Osteocyte (in vitro differentiated cells): Measurements from ENCODE around the gene DDX51. TPM values are rescaled to one million over a fixed set of nuclear protein-coding genes. Genes with fewer than 3 reads are reported as not detected.

Experiments
- DNase-seq: peaks from one replicate; pipeline ENCODE4 v3.0.0; 2021; ENCODE audit warnings: mixed read lengths; ENCODE audit not compliant: unreplicated experiment; ENCODE audit errors: extremely low spot score
- H3K27ac Mint-ChIP-seq: one replicate; pipeline ENCODE4 v1.8.0; 2021; ENCODE audit warnings: mild to moderate bottlenecking, mixed read lengths; ENCODE audit not compliant: unreplicated experiment
- H3K27me3 Mint-ChIP-seq: one replicate; pipeline ENCODE4 v1.8.0; 2021; ENCODE audit warnings: mixed read lengths; ENCODE audit not compliant: unreplicated experiment
- H3K36me3 Mint-ChIP-seq: one replicate; pipeline ENCODE4 v1.8.0; 2021; ENCODE audit warnings: mixed read lengths; ENCODE audit not compliant: unreplicated experiment
- H3K4me1 Mint-ChIP-seq: one replicate; pipeline ENCODE4 v1.8.0; 2021; ENCODE audit warnings: mixed read lengths; ENCODE audit not compliant: unreplicated experiment
- H3K4me3 Mint-ChIP-seq: one replicate; pipeline ENCODE4 v1.8.0; 2021; ENCODE audit warnings: mild to moderate bottlenecking, moderate library complexity, mixed read lengths; ENCODE audit not compliant: unreplicated experiment
- H3K9me3 Mint-ChIP-seq: one replicate; pipeline ENCODE4 v1.8.0; 2021; ENCODE audit warnings: mixed read lengths; ENCODE audit not compliant: unreplicated experiment
- total RNA-seq: library from RNA; stranded (reverse); gene quantifications from 2 replicates; pipeline ENCODE4 v1.2.1, GENCODE V29; 2021
- TF ChIP-seq, protein P1 (sequence below): fragments of 200-600 bp; sonication (generic); IDR thresholded peaks from 2 replicates; pipeline ENCODE4 v1.5.0; 2021; ENCODE audit warnings: antibody characterized with exemption, mild to moderate bottlenecking, moderate library complexity

Gene DDX51
- total RNA-seq, 1 donor from 2014 or later: 17.7 TPM

DNA sequence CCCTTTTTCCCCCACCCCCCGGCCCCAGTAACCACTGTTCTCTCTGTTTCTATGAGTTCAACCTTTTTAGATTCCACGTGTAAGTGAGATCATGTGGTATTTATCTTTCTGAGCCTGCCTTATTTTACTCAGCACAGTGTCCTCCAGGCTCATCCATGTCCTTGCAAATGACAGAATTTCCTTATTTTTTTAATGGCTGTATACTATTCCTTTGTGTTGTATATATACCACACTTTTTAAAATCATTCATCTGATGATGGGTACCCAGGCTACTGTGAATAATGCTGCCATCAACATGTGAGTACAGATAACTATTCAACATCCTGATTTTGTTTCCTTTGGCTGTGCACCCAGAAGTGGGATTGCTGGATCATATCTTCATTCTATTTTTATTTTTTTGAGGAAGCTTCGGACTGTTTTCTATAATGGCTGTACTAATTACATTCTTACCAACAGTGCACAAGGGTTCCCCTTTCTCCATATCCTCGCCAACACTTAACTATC, 54.7 kb downstream of the DDX51 start:
- no peaks in the 10 kb centered on the region for H3K9me3 Mint-ChIP-seq
- no peak for DNase-seq
- H3K27ac Mint-ChIP-seq: no peak overlapping the region
- H3K4me3 Mint-ChIP-seq: no peak overlapping the region
- no peaks in the 10 kb centered on the region for H3K27me3 Mint-ChIP-seq
- H3K4me1 Mint-ChIP-seq: peaks cover 18% of the 10 kb centered on the region
- TF ChIP-seq, protein P1, sequence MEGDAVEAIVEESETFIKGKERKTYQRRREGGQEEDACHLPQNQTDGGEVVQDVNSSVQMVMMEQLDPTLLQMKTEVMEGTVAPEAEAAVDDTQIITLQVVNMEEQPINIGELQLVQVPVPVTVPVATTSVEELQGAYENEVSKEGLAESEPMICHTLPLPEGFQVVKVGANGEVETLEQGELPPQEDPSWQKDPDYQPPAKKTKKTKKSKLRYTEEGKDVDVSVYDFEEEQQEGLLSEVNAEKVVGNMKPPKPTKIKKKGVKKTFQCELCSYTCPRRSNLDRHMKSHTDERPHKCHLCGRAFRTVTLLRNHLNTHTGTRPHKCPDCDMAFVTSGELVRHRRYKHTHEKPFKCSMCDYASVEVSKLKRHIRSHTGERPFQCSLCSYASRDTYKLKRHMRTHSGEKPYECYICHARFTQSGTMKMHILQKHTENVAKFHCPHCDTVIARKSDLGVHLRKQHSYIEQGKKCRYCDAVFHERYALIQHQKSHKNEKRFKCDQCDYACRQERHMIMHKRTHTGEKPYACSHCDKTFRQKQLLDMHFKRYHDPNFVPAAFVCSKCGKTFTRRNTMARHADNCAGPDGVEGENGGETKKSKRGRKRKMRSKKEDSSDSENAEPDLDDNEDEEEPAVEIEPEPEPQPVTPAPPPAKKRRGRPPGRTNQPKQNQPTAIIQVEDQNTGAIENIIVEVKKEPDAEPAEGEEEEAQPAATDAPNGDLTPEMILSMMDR: no peak
- H3K36me3 Mint-ChIP-seq: peaks cover 18% of the 10 kb centered on the region

Other genes with a start within 250 kb of the DDX51 start
- gene ULK1, start 249.7 kb downstream of the DDX51 start, total RNA-seq: 69.6 and 74.7 TPM in 2 replicates
- gene PUS1, start 215.0 kb downstream of the DDX51 start, total RNA-seq: 18.8 and 19.5 TPM in 2 replicates
- 51.3 and 51.8 TPM in 2 replicates for gene EP400, start 194.4 kb downstream of the DDX51 start, total RNA-seq
- gene NOC4L, start 138 bp upstream of the DDX51 start, total RNA-seq: 21.4 and 22.0 TPM in 2 replicates
- not detected in 2 replicates for gene GALNT9, start 185.3 kb upstream of the DDX51 start, total RNA-seq